ENCODE results near the gene RRAS2.
A peak's percentile ranks its signal among the peaks of the same experiment; 100 is the strongest.
"Not testable (repeated sequence)": the region's sequence is repeated elsewhere in the genome, so short reads cannot be mapped to it uniquely, and the experiment has no call there.

The RRAS2 gene

GRCh38 chr11:14255238-14255534 is 103.8 kb downstream of the RRAS2 start:
- DNase-seq (ENCODE audit: low read depth) = no peak

GRCh38 chr11:14254533-14255237 is 104.3 kb downstream of the RRAS2 start:
- DNase-seq (ENCODE audit: low read depth) = no peak

- DNase-seq (ENCODE audit: low read depth) = no peak
These were observed 105.1 kb downstream of the RRAS2 start for GRCh38 chr11:14253840-14254239.

- DNase-seq (ENCODE audit: low read depth) = no peak
These were observed 105.6 kb downstream of the RRAS2 start for GRCh38 chr11:14253421-14253820.

GRCh38 chr11:14252501-14252900 is 106.5 kb downstream of the RRAS2 start:
- DNase-seq (ENCODE audit: low read depth) = not testable (repeated sequence)

- no peak for DNase-seq (ENCODE audit: low read depth)
These were observed 107.2 kb downstream of the RRAS2 start for GRCh38 chr11:14251754-14252153.

- peak; percentile 45 for DNase-seq (ENCODE audit: low read depth)
These were observed 109.6 kb downstream of the RRAS2 start for GRCh38 chr11:14249121-14249963.

GRCh38 chr11:14248580-14248981 is 110.4 kb downstream of the RRAS2 start:
- no peak for DNase-seq (ENCODE audit: low read depth)

- DNase-seq (ENCODE audit: low read depth) = no peak
These were observed 113.5 kb downstream of the RRAS2 start for GRCh38 chr11:14245444-14245843.

GRCh38 chr11:14244926-14245325 is 114.1 kb downstream of the RRAS2 start:
- DNase-seq (ENCODE audit: low read depth) = no peak

- no peak for DNase-seq (ENCODE audit: low read depth)
These were observed 116.2 kb downstream of the RRAS2 start for GRCh38 chr11:14242733-14243132.

GRCh38 chr11:14242187-14242586 is 116.8 kb downstream of the RRAS2 start:
- no peak for DNase-seq (ENCODE audit: low read depth)

GRCh38 chr11:14240951-14241350 is 118.0 kb downstream of the RRAS2 start:
- DNase-seq (ENCODE audit: low read depth) = no peak

- DNase-seq (ENCODE audit: low read depth) = no peak
These were observed 118.8 kb downstream of the RRAS2 start for GRCh38 chr11:14240221-14240620.

GRCh38 chr11:14237444-14237961 is 121.5 kb downstream of the RRAS2 start:
- no peak for DNase-seq (ENCODE audit: low read depth)

- DNase-seq (ENCODE audit: low read depth) = no peak
These were observed 123.3 kb downstream of the RRAS2 start for GRCh38 chr11:14235701-14236100.

GRCh38 chr11:14234446-14234845 is 124.5 kb downstream of the RRAS2 start:
- DNase-seq (ENCODE audit: low read depth) = no peak

- DNase-seq (ENCODE audit: low read depth) = no peak
These were observed 126.3 kb downstream of the RRAS2 start for GRCh38 chr11:14232652-14233051.

GRCh38 chr11:14230407-14230806 is 128.6 kb downstream of the RRAS2 start:
- DNase-seq (ENCODE audit: low read depth) = no peak

- DNase-seq (ENCODE audit: low read depth) = no peak
These were observed 129.5 kb downstream of the RRAS2 start for GRCh38 chr11:14229472-14229871.

- DNase-seq (ENCODE audit: low read depth) = no peak
These were observed 130.6 kb downstream of the RRAS2 start for GRCh38 chr11:14228356-14228755.
